ENCODE data around the gene FHIP1B.

DNA sequence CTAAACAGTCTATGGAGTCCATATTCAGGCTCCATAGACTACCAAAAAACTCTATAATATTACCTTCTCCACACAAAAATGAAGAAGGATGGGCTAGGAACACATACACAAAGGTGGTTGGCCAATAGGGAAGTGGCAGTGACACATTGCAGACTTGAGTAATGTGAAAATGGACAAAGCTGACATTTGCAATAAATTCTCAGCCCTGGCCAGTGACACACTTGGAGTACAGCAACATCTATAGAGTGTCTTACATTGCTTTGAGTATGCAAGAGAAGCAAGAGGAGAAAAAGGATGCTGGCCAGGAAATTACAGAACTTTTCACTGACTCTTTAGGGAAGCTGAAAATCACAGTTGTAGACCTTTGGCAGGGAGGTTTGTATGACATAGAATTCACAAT is 42.7 kb downstream of the FHIP1B start:
- TF ChIP-seq POLR2A (IDR thresholded peaks at IDR 0.05): no peak
- TF ChIP-seq, protein P1, sequence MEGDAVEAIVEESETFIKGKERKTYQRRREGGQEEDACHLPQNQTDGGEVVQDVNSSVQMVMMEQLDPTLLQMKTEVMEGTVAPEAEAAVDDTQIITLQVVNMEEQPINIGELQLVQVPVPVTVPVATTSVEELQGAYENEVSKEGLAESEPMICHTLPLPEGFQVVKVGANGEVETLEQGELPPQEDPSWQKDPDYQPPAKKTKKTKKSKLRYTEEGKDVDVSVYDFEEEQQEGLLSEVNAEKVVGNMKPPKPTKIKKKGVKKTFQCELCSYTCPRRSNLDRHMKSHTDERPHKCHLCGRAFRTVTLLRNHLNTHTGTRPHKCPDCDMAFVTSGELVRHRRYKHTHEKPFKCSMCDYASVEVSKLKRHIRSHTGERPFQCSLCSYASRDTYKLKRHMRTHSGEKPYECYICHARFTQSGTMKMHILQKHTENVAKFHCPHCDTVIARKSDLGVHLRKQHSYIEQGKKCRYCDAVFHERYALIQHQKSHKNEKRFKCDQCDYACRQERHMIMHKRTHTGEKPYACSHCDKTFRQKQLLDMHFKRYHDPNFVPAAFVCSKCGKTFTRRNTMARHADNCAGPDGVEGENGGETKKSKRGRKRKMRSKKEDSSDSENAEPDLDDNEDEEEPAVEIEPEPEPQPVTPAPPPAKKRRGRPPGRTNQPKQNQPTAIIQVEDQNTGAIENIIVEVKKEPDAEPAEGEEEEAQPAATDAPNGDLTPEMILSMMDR (IDR thresholded peaks at IDR 0.05): no peak
